ENCODE results near the gene IKZF2. TPM values are rescaled to one million over a fixed set of nuclear protein-coding genes. Genes with fewer than 3 reads are reported as not detected.

IKZF2 gene
- polyA plus RNA-seq, 1 donor (not counting 4 experiments of a cell fraction or from before 2014, with no cell fraction given), result 8.2 TPM

DNA sequence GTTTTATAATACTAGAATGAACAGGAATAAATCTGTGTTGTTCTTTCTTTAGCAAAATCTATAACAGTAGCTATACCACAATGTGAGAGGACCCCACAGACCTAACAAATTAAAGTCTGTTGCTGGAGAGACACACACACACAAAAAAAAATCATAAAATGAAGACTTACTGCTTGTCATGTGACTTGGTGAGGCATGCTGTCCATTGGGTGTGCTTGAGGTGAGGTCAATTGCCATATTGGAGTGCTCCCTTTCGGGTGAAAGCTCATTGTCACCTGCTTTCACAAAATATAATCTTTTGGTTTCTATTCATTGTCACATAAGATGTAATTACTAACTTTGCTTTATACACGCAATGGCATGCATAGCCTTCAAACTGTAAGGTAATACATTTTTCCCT, 3.9 kb downstream of the IKZF2 start:
- TF ChIP-seq, protein P1, sequence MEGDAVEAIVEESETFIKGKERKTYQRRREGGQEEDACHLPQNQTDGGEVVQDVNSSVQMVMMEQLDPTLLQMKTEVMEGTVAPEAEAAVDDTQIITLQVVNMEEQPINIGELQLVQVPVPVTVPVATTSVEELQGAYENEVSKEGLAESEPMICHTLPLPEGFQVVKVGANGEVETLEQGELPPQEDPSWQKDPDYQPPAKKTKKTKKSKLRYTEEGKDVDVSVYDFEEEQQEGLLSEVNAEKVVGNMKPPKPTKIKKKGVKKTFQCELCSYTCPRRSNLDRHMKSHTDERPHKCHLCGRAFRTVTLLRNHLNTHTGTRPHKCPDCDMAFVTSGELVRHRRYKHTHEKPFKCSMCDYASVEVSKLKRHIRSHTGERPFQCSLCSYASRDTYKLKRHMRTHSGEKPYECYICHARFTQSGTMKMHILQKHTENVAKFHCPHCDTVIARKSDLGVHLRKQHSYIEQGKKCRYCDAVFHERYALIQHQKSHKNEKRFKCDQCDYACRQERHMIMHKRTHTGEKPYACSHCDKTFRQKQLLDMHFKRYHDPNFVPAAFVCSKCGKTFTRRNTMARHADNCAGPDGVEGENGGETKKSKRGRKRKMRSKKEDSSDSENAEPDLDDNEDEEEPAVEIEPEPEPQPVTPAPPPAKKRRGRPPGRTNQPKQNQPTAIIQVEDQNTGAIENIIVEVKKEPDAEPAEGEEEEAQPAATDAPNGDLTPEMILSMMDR (optimal IDR thresholded peaks at IDR 0.05 in 1 of 3, IDR thresholded peaks at IDR 0.05 in 1 of 3, conservative IDR thresholded peaks at IDR 0.05 in 1 of 3; ENCODE audit: extremely low read depth in 1 of 3, insufficient read depth in 2 of 3, low read length in 3 of 3), result no peak
- no peak for TF ChIP-seq EZH2 (IDR thresholded peaks at IDR 0.05; ENCODE audit: low read length)
- no peak overlapping the region for H3K4me3 ChIP-seq (ENCODE audit: control insufficient read depth in 2 of 3, extremely low read depth in 1 of 3, insufficient read depth in 2 of 3, low read depth in 1 of 3, low read length in 3 of 3)
- FAIRE-seq, result no peak

DNA sequence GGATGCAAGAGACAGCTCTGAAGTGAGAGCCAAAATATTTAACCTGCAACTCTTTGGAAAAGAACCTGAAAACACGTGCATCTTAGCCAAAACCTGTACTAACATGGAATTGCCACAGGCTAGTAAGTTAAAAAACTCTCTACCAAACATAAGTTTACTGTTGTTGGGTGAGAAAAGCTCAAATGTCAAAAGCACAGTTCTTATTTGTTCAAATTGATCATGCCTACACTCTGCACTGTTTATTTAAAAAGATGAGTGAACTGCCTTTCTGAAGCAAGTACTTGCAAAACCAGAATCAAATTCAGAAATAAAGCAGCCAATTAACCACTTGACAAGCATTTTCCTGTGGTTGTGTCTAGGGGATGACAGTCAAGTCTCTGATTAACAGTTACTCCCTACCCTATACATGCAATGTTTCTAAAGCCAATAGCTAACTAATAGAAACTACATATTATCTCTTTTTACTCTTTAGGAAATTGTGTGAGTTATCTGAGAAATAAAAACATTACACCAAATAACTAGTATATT, 5.6 kb downstream of the IKZF2 start:
- Histone ChIP-seq H3K9me3 (ENCODE audit: control insufficient read depth, low read depth, low read length) (no peaks in the 10 kb centered on the region), H3K27me3 (ENCODE audit: control insufficient read depth, extremely low read depth, insufficient read depth, low read length) (no peaks in the 10 kb centered on the region), H4K20me1 (ENCODE audit: control insufficient read depth, extremely low read depth, insufficient read depth, low read length) (no peaks in the 10 kb centered on the region), H3K9ac (ENCODE audit: control insufficient read depth, extremely low read depth, insufficient read depth, low read length) (no peak overlapping the region), H2AFZ (ENCODE audit: control insufficient read depth, low read length) (no peak overlapping the region), H3K79me2 (ENCODE audit: control insufficient read depth, insufficient read depth, low read length) (peaks cover 3% of the 10 kb centered on the region), H3K4me2 (ENCODE audit: control insufficient read depth, extremely low read depth, insufficient read depth, low read depth, low read length) (peak overlapping the region; percentile 29), H3K4me3 (ENCODE audit: control insufficient read depth in 2 of 3, extremely low read depth in 1 of 3, insufficient read depth in 2 of 3, low read depth in 1 of 3, low read length in 3 of 3) (no peak overlapping the region), H3K9me1 (ENCODE audit: control insufficient read depth, extremely low read depth, insufficient read depth, low read length) (no peaks in the 10 kb centered on the region), H3K27ac (ENCODE audit: control insufficient read depth, insufficient read depth, low read length) (no peak overlapping the region), H3K36me3 (ENCODE audit: control insufficient read depth in 2 of 2, extremely low read depth in 1 of 2, insufficient read depth in 2 of 2, low read length in 2 of 2) (no peaks in the 10 kb centered on the region), H3K4me1 (ENCODE audit: control insufficient read depth, extremely low read depth, insufficient read depth, low read length) (peaks cover 20% of the 10 kb centered on the region)
- dilution Hi-C loops (cut with MboI; ENCODE audit: extremely low pct_ligation_motif_present, low sequenced_read_pairs), result no loop called here
- TF ChIP-seq EZH2 (IDR thresholded peaks at IDR 0.05; ENCODE audit: low read length), result no peak
- TF ChIP-seq, protein P1 (optimal IDR thresholded peaks at IDR 0.05 in 1 of 3, IDR thresholded peaks at IDR 0.05 in 1 of 3, conservative IDR thresholded peaks at IDR 0.05 in 1 of 3; ENCODE audit: extremely low read depth in 1 of 3, insufficient read depth in 2 of 3, low read length in 3 of 3), result no peak
- DNase-seq (ENCODE audit: low read depth, low spot score) (no peak), FAIRE-seq (no peak)

More for the DNA sequence above, 3.9 kb downstream of the IKZF2 start:
- Histone ChIP-seq H3K36me3 (ENCODE audit: control insufficient read depth in 2 of 2, extremely low read depth in 1 of 2, insufficient read depth in 2 of 2, low read length in 2 of 2) (no peaks in the 10 kb centered on the region), H3K79me2 (ENCODE audit: control insufficient read depth, insufficient read depth, low read length) (peaks cover 3% of the 10 kb centered on the region), H4K20me1 (ENCODE audit: control insufficient read depth, extremely low read depth, insufficient read depth, low read length) (no peaks in the 10 kb centered on the region), H3K9me3 (ENCODE audit: control insufficient read depth, low read depth, low read length) (no peaks in the 10 kb centered on the region), H3K27ac (ENCODE audit: control insufficient read depth, insufficient read depth, low read length) (no peak overlapping the region), H3K4me1 (ENCODE audit: control insufficient read depth, extremely low read depth, insufficient read depth, low read length) (peaks cover 20% of the 10 kb centered on the region), H3K9me1 (ENCODE audit: control insufficient read depth, extremely low read depth, insufficient read depth, low read length) (no peaks in the 10 kb centered on the region), H3K9ac (ENCODE audit: control insufficient read depth, extremely low read depth, insufficient read depth, low read length) (no peak overlapping the region), H2AFZ (ENCODE audit: control insufficient read depth, low read length) (peak overlapping the region; percentile 30), H3K27me3 (ENCODE audit: control insufficient read depth, extremely low read depth, insufficient read depth, low read length) (no peaks in the 10 kb centered on the region), H3K4me2 (ENCODE audit: control insufficient read depth, extremely low read depth, insufficient read depth, low read depth, low read length) (peak overlapping the region; percentile 52)
- dilution Hi-C loops (cut with MboI; ENCODE audit: extremely low pct_ligation_motif_present, low sequenced_read_pairs), result no loop called here
- no peak for DNase-seq (ENCODE audit: low read depth, low spot score)

Measured in keratinocyte (primary cell).